ENCODE data around the gene KCNH6.

Gene KCNH6

GRCh38 chr17:63480826-63481487 lies 42.2 kb upstream of the KCNH6 start:
- Mint-ChIP-seq H3K9me3 (no peaks in the 10 kb centered on the region), H3K27ac (no peak overlapping the region), H3K4me1 (ENCODE audit: low read depth) (peaks cover 14% of the 10 kb centered on the region), H3K36me3 (ENCODE audit: low read depth) (no peaks in the 10 kb centered on the region), H3K27me3 (peaks cover 19% of the 10 kb centered on the region), H3K4me3 (no peak overlapping the region)

- H3K36me3 Mint-ChIP-seq (ENCODE audit: low read depth): no peaks in the 10 kb centered on the region
- H3K4me1 Mint-ChIP-seq (ENCODE audit: low read depth): peaks cover 14% of the 10 kb centered on the region
- H3K27ac Mint-ChIP-seq: no peak overlapping the region
Measured at GRCh38 chr17:63481488-63481870, 41.7 kb upstream of the KCNH6 start.

DNA sequence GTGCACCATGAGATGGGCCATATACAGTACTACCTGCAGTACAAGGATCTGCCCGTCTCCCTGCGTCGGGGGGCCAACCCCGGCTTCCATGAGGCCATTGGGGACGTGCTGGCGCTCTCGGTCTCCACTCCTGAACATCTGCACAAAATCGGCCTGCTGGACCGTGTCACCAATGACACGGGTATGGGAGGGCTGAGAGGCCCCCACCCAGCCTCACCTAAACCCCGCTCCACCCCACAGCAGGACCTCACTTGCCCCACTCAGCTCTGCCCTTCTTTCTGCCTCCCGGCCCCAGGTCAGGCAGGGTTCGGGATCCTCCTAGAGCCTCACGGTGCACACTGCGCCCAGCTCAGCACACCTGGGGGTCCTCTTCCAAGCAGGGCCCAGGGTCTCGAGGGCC lies 40.6 kb upstream of the KCNH6 start:
- Mint-ChIP-seq H3K9me3 (no peaks in the 10 kb centered on the region), H3K4me1 (ENCODE audit: low read depth) (peaks cover 13% of the 10 kb centered on the region), H3K36me3 (ENCODE audit: low read depth) (no peaks in the 10 kb centered on the region), H3K27ac (no peak overlapping the region), H3K27me3 (peaks cover 15% of the 10 kb centered on the region), H3K4me3 (no peak overlapping the region)

More at GRCh38 chr17:63481488-63481870, 41.7 kb upstream of the KCNH6 start:
- Mint-ChIP-seq H3K27me3 (peaks cover 16% of the 10 kb centered on the region), H3K4me3 (no peak overlapping the region), H3K9me3 (no peaks in the 10 kb centered on the region)

DNA sequence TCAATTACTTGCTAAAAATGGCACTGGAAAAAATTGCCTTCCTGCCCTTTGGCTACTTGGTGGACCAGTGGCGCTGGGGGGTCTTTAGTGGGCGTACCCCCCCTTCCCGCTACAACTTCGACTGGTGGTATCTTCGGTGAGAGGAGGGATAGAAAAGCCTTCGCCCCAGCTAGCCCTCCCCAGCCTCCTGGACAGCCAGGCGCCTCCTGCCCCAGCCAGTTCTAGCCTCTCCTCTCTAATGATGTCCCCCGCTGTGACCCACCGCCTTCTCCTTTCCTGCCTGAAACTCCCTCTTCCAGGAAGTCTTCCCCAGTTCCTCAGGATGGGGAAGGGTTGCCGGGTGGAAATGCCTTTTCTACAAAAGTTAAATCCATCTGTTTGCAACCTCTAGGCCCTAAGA lies 40.1 kb upstream of the KCNH6 start:
- Mint-ChIP-seq H3K27me3 (peaks cover 10% of the 10 kb centered on the region), H3K27ac (no peak overlapping the region), H3K36me3 (ENCODE audit: low read depth) (no peaks in the 10 kb centered on the region), H3K9me3 (no peaks in the 10 kb centered on the region), H3K4me1 (ENCODE audit: low read depth) (peaks cover 7% of the 10 kb centered on the region), H3K4me3 (no peak overlapping the region)

- no peak overlapping the region for H3K4me3 Mint-ChIP-seq
- peaks cover 3% of the 10 kb centered on the region for H3K4me1 Mint-ChIP-seq (ENCODE audit: low read depth)
- no peaks in the 10 kb centered on the region for H3K9me3 Mint-ChIP-seq
- no peaks in the 10 kb centered on the region for H3K36me3 Mint-ChIP-seq (ENCODE audit: low read depth)
- H3K27me3 Mint-ChIP-seq: peaks cover 2% of the 10 kb centered on the region
- no peak overlapping the region for H3K27ac Mint-ChIP-seq
Measured at GRCh38 chr17:63483655-63484575, 39.2 kb upstream of the KCNH6 start.

DNA sequence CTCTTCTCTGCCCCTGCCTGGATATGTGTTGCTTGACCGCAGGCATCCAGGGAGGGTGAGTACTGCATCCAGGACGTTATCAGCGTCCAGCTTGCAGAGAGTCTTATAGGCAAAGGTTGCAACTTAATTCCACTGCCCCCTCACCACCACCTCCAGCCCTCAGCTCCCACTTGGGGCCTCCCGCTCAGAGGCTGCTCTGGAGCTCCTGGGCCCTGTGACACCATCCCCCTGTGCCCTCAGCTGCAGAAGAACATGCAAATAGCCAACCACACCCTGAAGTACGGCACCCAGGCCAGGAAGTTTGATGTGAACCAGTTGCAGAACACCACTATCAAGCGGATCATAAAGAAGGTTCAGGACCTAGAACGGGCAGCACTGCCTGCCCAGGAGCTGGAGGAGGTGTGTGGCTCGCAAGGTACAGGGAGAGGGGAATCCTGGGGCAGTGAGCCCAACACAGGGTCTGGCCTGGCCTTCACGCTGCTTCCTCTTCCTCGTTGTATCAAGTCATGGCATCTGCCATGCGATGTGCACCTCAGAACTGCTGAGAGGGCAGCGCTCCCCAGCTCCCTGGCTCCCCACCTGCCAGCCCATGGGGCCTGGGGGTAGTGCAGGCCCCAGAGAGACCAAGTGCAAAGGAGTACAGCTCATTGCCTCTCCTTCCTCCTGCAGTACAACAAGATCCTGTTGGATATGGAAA lies 36.7 kb upstream of the KCNH6 start:
- no peak overlapping the region for H3K27ac Mint-ChIP-seq
- no peaks in the 10 kb centered on the region for H3K4me1 Mint-ChIP-seq (ENCODE audit: low read depth)
- H3K36me3 Mint-ChIP-seq (ENCODE audit: low read depth): no peaks in the 10 kb centered on the region
- H3K9me3 Mint-ChIP-seq: no peaks in the 10 kb centered on the region
- no peak overlapping the region for H3K4me3 Mint-ChIP-seq
- H3K27me3 Mint-ChIP-seq: no peaks in the 10 kb centered on the region

- no peak overlapping the region for H3K27ac Mint-ChIP-seq
- no peaks in the 10 kb centered on the region for H3K4me1 Mint-ChIP-seq (ENCODE audit: low read depth)
- no peaks in the 10 kb centered on the region for H3K27me3 Mint-ChIP-seq
- H3K4me3 Mint-ChIP-seq: no peak overlapping the region
- H3K36me3 Mint-ChIP-seq (ENCODE audit: low read depth): no peaks in the 10 kb centered on the region
- no peaks in the 10 kb centered on the region for H3K9me3 Mint-ChIP-seq
Measured at GRCh38 chr17:63487014-63487339, 36.2 kb upstream of the KCNH6 start.

DNA sequence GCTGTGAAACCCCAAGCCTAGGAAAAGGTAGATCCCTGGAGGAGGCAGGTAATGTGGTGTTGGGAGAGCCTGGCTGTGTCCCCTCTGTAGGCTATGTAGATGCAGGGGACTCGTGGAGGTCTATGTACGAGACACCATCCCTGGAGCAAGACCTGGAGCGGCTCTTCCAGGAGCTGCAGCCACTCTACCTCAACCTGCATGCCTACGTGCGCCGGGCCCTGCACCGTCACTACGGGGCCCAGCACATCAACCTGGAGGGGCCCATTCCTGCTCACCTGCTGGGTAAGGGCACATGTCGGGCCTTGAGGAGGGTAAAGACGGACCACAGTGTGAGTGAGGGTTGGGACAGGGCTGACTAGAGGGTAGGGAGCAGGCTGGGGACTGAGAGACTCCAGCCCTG lies 34.3 kb upstream of the KCNH6 start:
- no peaks in the 10 kb centered on the region for H3K4me1 Mint-ChIP-seq (ENCODE audit: low read depth)
- H3K4me3 Mint-ChIP-seq: no peak overlapping the region
- H3K27ac Mint-ChIP-seq: no peak overlapping the region
- H3K27me3 Mint-ChIP-seq: no peaks in the 10 kb centered on the region
- no peaks in the 10 kb centered on the region for H3K36me3 Mint-ChIP-seq (ENCODE audit: low read depth)
- H3K9me3 Mint-ChIP-seq: no peaks in the 10 kb centered on the region

- Mint-ChIP-seq H3K27me3 (no peaks in the 10 kb centered on the region), H3K36me3 (ENCODE audit: low read depth) (no peaks in the 10 kb centered on the region), H3K4me3 (no peak overlapping the region), H3K9me3 (no peaks in the 10 kb centered on the region), H3K4me1 (ENCODE audit: low read depth) (no peaks in the 10 kb centered on the region), H3K27ac (no peak overlapping the region)
Measured at GRCh38 chr17:63489291-63489690, 33.9 kb upstream of the KCNH6 start.

DNA sequence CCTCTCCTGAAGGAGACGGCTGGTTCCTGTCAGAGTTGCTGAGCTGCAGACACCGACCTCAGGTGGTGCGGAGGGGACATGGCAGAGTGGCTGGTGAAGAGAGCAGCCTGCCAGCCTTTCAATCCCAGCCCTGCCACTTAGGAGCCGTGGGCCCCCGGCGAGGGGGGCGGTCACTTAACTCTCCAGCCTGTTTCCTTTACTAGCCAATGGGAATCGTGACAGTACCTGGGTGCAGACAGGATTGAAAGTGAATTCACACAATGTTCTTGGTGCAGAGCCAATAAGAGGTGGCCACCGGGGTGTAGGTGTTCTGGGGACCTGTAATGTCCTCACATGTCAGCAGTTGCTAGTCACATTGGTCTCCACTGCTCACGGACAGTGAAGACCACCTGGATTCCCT lies 32.8 kb upstream of the KCNH6 start:
- Mint-ChIP-seq H3K36me3 (ENCODE audit: low read depth) (no peaks in the 10 kb centered on the region), H3K27me3 (no peaks in the 10 kb centered on the region), H3K9me3 (no peaks in the 10 kb centered on the region), H3K4me3 (no peak overlapping the region), H3K4me1 (ENCODE audit: low read depth) (no peaks in the 10 kb centered on the region), H3K27ac (no peak overlapping the region)

DNA sequence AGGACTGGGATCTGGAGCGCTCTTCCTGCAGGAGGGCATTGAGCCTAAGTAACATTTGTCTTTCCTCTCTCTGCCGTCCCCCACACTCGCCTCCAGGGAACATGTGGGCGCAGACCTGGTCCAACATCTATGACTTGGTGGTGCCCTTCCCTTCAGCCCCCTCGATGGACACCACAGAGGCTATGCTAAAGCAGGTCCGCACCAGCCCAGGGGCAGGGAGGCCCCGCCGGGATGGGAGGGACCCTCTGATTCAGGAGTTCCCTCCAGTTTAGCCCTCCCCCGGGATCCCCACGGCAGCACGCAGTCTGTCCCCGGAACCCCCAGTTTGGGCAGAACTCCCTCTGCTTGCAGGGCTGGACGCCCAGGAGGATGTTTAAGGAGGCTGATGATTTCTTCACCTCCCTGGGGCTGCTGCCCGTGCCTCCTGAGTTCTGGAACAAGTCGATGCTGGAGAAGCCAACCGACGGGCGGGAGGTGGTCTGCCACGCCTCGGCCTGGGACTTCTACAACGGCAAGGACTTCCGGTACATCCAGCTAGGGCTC lies 32.2 kb upstream of the KCNH6 start:
- Mint-ChIP-seq H3K9me3 (no peaks in the 10 kb centered on the region), H3K4me3 (no peak overlapping the region), H3K27ac (no peak overlapping the region), H3K4me1 (ENCODE audit: low read depth) (no peaks in the 10 kb centered on the region), H3K27me3 (no peaks in the 10 kb centered on the region), H3K36me3 (ENCODE audit: low read depth) (no peaks in the 10 kb centered on the region)

DNA sequence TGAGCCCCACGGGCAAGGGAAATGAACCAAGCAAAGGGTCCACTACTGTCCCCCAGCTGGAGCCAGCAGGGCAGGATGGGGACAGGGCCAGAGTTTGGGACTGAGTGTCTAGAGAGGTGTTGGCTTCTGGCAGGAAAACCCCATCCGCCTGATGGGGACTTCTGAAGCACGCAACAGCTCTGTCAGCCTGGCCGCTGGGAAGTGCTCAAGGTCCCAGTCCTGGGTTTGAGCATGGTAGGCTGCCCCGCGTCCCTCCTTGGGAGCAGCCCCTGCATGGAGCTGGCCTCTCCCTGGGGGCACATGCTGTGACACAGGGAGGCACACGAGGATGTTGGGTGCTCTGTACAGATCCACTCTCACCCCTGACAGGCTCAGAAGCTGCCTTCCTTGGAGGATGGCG lies 31.7 kb upstream of the KCNH6 start:
- no peaks in the 10 kb centered on the region for H3K4me1 Mint-ChIP-seq (ENCODE audit: low read depth)
- H3K27ac Mint-ChIP-seq: no peak overlapping the region
- H3K4me3 Mint-ChIP-seq: no peak overlapping the region
- no peaks in the 10 kb centered on the region for H3K36me3 Mint-ChIP-seq (ENCODE audit: low read depth)
- H3K9me3 Mint-ChIP-seq: no peaks in the 10 kb centered on the region
- no peaks in the 10 kb centered on the region for H3K27me3 Mint-ChIP-seq

- H3K4me1 Mint-ChIP-seq (ENCODE audit: low read depth): no peaks in the 10 kb centered on the region
- no peaks in the 10 kb centered on the region for H3K36me3 Mint-ChIP-seq (ENCODE audit: low read depth)
- H3K4me3 Mint-ChIP-seq: no peak overlapping the region
- no peaks in the 10 kb centered on the region for H3K27me3 Mint-ChIP-seq
- no peaks in the 10 kb centered on the region for H3K9me3 Mint-ChIP-seq
- no peak overlapping the region for H3K27ac Mint-ChIP-seq
Measured at GRCh38 chr17:63491977-63492618, 31.1 kb upstream of the KCNH6 start.

GRCh38 chr17:63492940-63493339 lies 30.2 kb upstream of the KCNH6 start:
- no peak overlapping the region for H3K4me3 Mint-ChIP-seq
- H3K27me3 Mint-ChIP-seq: no peaks in the 10 kb centered on the region
- no peaks in the 10 kb centered on the region for H3K36me3 Mint-ChIP-seq (ENCODE audit: low read depth)
- H3K27ac Mint-ChIP-seq: no peak overlapping the region
- H3K9me3 Mint-ChIP-seq: no peaks in the 10 kb centered on the region
- H3K4me1 Mint-ChIP-seq (ENCODE audit: low read depth): no peaks in the 10 kb centered on the region

- H3K4me1 Mint-ChIP-seq (ENCODE audit: low read depth): no peaks in the 10 kb centered on the region
- no peaks in the 10 kb centered on the region for H3K9me3 Mint-ChIP-seq
- no peaks in the 10 kb centered on the region for H3K36me3 Mint-ChIP-seq (ENCODE audit: low read depth)
- no peak overlapping the region for H3K27ac Mint-ChIP-seq
- no peak overlapping the region for H3K4me3 Mint-ChIP-seq
- no peaks in the 10 kb centered on the region for H3K27me3 Mint-ChIP-seq
Measured at GRCh38 chr17:63493411-63493810, 29.7 kb upstream of the KCNH6 start.

All from stimulated activated naive CD8-positive, alpha-beta T cell treated with anti-CD3 and anti-CD28 coated beads, Interleukin-15, Interleukin-2, amounts not matched to agents 100 ng/mL and 50 ng/mL, for 24 hours (primary cell).